GM21526 (cell line): ENCODE data around the gene GLYATL3.
"Not testable (repeated sequence)": the region's sequence is repeated elsewhere in the genome, so short reads cannot be mapped to it uniquely, and the experiment has no call there.

ENCODE experiments used
- ATAC-seq: cut with Tn5 transposase; IDR thresholded peaks from one replicate; pipeline ENCODE4 v1.9.1; 2021; ENCODE audit warnings: moderate library complexity; ENCODE audit not compliant: unreplicated experiment, low FRiP score

GLYATL3 gene

GRCh38 chr6:49499623-49500022 lies at the start of gene GLYATL3:
Gene GLYATL3 (plus strand): TSS chr6:49499923. CDS start chr6:49511991, 12,068 bp downstream.
- no peak for ATAC-seq

GRCh38 chr6:49453221-49453620 lies 46.5 kb upstream of the GLYATL3 start:
- ATAC-seq: no peak

DNA sequence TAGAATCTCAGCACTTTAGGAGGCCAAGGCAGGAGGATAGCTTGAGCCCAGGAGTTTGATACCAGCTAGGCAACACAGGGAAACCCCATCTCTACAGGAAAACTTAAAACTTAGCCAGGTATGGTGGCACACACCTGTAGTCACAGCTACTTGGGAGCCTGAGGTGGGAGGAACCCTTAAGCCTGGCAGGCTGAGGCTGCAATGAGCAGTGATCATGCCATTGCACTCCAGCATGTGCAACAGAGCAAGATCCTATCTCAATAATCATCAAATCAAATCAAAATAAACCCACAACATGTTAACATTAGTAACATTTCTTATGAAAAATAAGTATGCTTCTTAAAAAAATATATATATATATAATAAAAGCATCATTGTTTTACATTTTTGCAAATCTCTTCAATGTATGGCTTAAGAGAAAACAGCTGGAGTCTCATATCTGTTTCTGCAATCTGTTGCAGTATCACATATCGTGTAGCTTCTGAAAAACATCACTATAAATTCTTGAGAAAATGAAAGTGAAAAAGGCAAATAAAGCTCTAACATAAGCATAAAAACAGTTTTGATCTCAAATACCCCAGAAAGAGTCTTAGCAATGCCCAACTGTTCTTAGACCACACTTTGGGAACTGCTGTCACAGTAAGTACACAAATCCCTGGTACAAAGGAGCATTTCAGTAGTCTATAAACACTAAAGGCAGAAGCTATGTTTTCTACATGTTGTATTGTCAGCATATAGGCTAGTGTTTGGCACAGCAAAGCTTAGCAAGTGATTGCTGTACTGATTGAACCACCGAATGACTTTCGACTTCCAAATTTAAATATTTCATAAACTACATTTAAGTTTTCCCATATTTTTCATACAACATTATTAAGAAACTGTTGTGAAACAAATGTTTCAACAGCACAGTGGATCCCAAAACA lies 44.7 kb upstream of the GLYATL3 start:
- ATAC-seq: peak; percentile 74

DNA sequence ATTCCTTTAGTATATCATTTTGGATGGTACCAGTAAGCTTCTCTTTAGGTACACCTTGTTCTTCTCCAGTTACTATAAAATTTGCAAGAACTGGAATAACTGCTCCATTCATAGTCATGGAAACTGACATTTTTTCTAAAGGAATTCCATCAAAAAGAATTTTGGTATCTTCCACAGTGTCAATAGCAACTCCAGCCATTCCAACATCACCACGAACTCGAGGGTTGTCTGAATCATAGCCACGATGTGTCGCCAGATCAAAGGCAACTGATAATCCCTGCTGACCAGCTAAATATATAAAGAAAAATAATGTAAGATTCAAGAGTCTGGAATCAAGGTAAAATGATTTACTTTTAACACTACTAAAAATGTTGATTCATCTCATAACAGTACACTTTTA lies 42.0 kb upstream of the GLYATL3 start:
- no peak for ATAC-seq

DNA sequence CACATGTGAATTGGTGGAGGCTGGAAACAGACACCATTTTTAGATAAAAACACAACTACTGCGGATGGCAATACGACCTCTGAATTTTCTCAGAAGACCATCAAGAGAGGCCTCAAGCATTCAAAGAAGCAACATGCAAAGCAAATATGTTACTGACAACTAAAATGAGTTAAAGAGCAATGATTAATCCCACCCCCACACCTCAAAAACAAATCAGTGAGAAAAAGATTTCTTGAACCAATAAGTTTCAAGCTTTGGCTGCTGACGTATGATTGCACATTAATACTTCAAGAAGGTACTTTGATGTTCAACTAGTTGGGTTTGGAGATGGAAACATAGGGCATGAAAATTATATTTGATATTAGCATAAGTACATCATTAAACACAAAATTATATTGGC lies 37.7 kb upstream of the GLYATL3 start:
- ATAC-seq: no peak

DNA sequence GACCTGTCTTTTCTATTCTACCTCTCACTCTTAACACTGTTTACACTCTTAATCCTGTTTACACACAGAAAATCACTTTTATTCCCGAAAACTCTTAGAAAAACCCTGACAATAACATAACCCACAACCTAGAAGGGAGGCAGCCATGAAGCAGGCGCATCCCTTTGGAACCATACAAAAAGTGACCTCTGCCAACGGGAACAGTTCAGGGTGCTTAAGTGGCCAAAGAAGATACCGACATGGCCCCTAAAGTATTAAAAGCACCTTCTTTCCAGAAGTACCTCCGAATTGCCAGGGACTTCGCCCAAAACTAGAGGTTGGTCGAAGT lies 37.2 kb upstream of the GLYATL3 start:
- peak; percentile 3 for ATAC-seq

DNA sequence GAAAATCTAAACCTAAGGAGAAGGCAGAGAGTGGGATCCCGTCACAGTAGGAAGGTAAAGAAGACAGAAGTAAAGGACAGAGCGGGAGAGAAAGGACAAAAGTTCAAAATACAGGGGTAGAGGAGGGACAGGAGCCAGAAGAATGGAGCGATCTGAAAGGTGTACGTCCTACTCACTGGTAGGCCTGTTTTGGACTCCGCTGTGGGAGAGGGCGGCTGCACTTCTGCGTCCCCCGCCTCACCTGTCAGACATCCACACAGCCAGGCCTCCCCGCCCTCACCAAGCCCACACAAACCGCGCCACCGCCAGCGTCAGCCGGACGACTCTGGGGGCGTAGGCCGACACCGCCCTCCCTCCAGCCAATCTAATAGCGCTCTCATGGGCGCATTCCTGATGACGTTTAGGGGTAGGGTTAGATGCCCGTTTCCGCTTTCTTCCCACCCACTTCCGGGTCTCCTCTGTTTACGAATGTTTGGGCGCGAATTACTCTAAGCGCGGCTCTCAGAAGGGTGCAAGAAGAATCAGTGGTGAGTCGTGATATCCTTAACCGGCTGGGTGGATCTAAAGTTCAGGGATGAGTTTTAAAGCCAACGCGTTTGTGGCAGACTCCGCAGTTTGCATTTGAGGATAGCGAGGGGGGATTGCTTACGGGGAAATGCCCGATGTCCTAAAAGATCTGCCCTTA lies 36.7 kb upstream of the GLYATL3 start, which contains the start of the genes CENPQ and MMUT:
Gene CENPQ (plus strand): TSS at position 444 of the 685 bp plus-strand sequence. CDS start 6,807 bp downstream, outside the sequence.
Gene MMUT (minus strand): TSS at position 327 of the 685 bp plus-strand sequence. CDS start 3,787 bp downstream, outside the sequence.
- ATAC-seq: peak; percentile 98

- ATAC-seq: peak; percentile 5
Measured at GRCh38 chr6:49463612-49463967, 36.1 kb upstream of the GLYATL3 start.

- ATAC-seq: no peak
Measured at GRCh38 chr6:49464691-49465090, 35.0 kb upstream of the GLYATL3 start.

DNA sequence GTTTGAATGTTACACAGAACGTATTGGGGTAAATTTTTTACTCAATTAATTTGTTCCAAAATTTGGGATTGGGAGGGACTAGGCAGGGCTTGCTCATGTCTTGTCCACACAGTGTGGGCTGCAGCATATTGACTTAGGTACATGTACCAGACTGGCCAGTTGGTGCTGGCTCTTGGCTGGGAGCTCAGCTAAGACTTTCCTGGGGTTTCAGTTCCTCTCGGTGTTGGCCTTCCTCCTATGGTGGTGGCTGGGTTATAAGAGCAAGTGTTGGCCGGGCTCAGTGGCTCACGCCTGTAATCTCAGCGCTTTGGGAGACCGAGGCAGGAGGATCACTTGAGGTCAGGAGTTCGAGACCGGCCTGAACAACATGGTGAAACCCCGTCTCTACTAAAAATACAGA lies 31.7 kb upstream of the GLYATL3 start:
- ATAC-seq: no peak

GRCh38 chr6:49476564-49476963 lies 23.2 kb upstream of the GLYATL3 start:
- not testable (repeated sequence) for ATAC-seq

DNA sequence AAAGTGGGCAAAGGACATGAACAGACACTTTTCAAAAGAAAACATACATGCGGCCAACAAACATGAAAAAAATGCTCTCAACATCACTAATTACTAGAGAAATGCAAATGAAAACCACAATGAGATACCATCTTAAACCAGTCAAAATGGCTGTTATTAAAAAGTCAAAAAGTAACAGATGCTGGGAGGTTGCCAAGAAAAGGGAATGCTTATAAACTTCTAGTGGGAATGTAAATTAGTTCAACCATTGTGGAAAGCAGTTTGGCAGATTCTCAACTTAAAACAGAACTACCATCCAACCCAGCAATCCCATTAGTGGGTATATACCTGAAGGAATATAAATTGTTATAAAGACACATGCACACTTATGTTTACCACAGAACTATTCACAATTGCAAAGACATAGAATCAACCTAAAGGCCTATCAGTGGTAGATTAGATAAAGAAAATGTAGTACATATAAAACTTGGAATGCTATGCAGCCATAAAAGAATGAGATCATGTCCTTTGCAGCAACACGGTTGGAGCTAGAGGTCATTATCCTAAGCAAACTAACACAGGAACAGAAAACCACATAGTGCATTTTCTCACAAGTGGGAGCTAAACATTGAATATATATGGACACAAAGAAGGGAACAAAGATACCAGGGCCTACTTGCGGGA lies 20.3 kb upstream of the GLYATL3 start:
- no peak for ATAC-seq

GRCh38 chr6:49481846-49482245 lies 17.9 kb upstream of the GLYATL3 start:
- not testable (repeated sequence) for ATAC-seq

DNA sequence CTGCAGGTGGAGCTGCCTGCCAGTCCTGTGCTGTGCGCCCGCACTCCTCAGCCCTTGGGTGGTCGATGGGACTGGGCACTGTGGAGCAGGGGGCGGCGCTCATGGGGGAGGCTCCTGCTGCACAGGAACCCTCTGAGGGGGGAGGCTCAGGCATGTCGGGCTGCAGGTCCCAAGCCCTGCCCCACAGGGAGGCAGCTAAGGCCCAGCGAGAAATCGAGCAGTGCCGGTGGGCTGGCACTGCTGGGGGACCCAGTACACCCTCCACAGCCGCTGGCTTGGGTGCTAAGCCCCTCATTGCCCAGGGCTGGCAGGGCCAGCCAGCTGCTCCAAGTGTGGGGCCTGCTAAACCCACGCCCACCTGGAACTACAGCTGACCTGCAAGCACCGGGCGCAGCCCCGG lies 16.3 kb upstream of the GLYATL3 start:
- ATAC-seq: not testable (repeated sequence)

- no peak for ATAC-seq
Measured at GRCh38 chr6:49490633-49491032, 9.1 kb upstream of the GLYATL3 start.

GRCh38 chr6:49497304-49497703 lies 2.4 kb upstream of the GLYATL3 start:
- no peak for ATAC-seq

- ATAC-seq: no peak
Measured at GRCh38 chr6:49499126-49499525, 597 bp upstream of the GLYATL3 start.

DNA sequence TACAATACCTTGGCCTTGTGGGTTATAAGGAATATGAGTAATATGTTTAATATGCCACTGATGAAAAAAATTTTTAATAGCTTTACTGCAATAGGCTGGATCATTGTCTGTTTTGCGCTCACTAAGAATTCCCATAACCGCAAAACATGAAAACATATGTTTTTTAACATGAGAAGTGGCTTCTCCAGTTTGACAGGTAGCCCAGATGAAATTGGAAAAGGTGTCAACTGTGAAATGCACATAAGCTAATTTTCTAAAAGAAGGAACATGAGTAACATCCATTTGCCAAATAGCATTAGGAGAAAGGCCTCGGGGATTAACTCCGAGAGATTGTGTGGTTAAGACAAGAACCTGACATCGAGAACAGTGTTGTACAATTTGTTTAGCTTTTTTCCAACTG lies 4.9 kb downstream of the GLYATL3 start:
- no peak for ATAC-seq

- no peak for ATAC-seq
Measured at GRCh38 chr6:49506569-49507111, 6.9 kb downstream of the GLYATL3 start.

DNA sequence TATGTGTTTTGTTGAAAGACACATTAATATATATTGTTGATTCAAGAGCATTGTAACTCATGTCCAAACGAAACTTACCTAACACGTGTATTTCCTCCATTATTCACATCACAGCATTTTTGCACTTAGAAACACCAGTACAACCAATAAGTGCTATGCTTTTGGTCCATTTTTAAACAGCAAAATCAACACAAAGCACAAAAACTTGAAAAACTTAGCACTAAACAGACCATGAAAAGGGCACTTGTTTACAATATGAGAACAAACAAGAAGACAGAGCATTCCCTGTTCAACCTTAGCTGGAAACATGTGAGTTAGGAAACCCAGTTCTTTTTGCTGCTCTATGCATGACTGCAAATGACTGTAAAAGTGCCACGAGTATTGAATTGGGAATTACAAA lies 9.6 kb downstream of the GLYATL3 start:
- no peak for ATAC-seq
